Breast epithelium (tissue), 4 donors: ENCODE measurements around the gene LY6G5B. TPM values are rescaled to one million over a fixed set of nuclear protein-coding genes. Genes with fewer than 3 reads are reported as not detected.
A peak's percentile ranks its signal among the peaks of the same experiment; 100 is the strongest.

Experiments used
- DNase-seq, 2 donors: peaks; one replicate each; pipeline ENCODE4 v3.0.0-alpha.2; 2019; ENCODE audit warnings: low spot score in 2 of 2
- H3K27ac ChIP-seq, 2 donors: fragments of 200-600 bp; sonication (generic) in 1 of 2; one replicate each; pipeline ENCODE4 v1.5.1; 2016 to 2019; ENCODE audit warnings: mild to moderate bottlenecking in 1 of 2
- H3K27me3 ChIP-seq, 2 donors: fragments of 200-600 bp; sonication (generic) in 1 of 2; one replicate each; pipeline versions ENCODE4 v1.5.1 to v1.6.0; 2017 to 2019; ENCODE audit warnings: control low read depth in 1 of 2, mild to moderate bottlenecking in 1 of 2
- H3K36me3 ChIP-seq: fragments of 200-600 bp; one replicate; pipeline ENCODE4 v1.5.1; 2019
- H3K4me1 ChIP-seq, 2 donors: fragments of 200-600 bp; sonication (generic); one replicate each; pipeline ENCODE4 v1.5.1; 2016 to 2019; ENCODE audit warnings: control low read depth in 1 of 2
- H3K4me3 ChIP-seq, 3 donors: fragments of 200-600 bp; sonication (generic); 1 replicate in 2 of 3; 2 replicates in 1 of 3; pipeline ENCODE4 v1.5.1; 2016 to 2019; ENCODE audit warnings: mild to moderate bottlenecking in 3 of 3, moderate library complexity in 2 of 3
- H3K9me3 ChIP-seq, 2 donors: fragments of 200-600 bp; sonication (generic) in 1 of 2; one replicate each; pipeline ENCODE4 v1.5.1; 2016 to 2019; ENCODE audit warnings: control low read depth in 1 of 2
- CTCF ChIP-seq, 3 donors: fragments of 450-650 bp; IDR thresholded peaks; one replicate each; pipeline ENCODE4 v1.5.1; 2016 to 2017; ENCODE audit warnings: antibody characterized with exemption in 3 of 3, mild to moderate bottlenecking in 3 of 3, moderate library complexity in 3 of 3
- POLR2A ChIP-seq: fragments of 450-650 bp; IDR thresholded peaks from one replicate; pipeline ENCODE4 v1.6.1; 2016; ENCODE audit warnings: antibody characterized with exemption, mild to moderate bottlenecking, moderate library complexity
- POLR2AphosphoS5 ChIP-seq, 3 donors: sonication (generic); formaldehyde crosslinking; IDR thresholded peaks; one replicate each; pipeline ENCODE4 v1.6.1; 2017; ENCODE audit warnings: antibody characterized with exemption in 3 of 3
- intact Hi-C: fragments of 100-400 bp; cut with DNase I; formaldehyde crosslinking; loops from one replicate; pipeline ENCODE4 v1.15.1; 2023; ENCODE audit warnings: low total_unique reads
- total RNA-seq, 3 donors: library from RNA; depleted of rRNA; stranded (reverse); fragments of >200 nt; gene quantifications; one replicate each; pipeline ENCODE4 v1.1.0, GENCODE V29; 2016

LY6G5B gene
- total RNA-seq, 3 donors from 2014 or later: 6.2 to 12.7 (median 8.5) TPM

- intact Hi-C loops: no loop called here
- H3K36me3 ChIP-seq: peaks cover 28% of the 10 kb centered on the region
- no peaks in the 10 kb centered on the region for H3K27me3 ChIP-seq
- no peaks in the 10 kb centered on the region for H3K4me1 ChIP-seq
- no peak for TF ChIP-seq POLR2AphosphoS5 (IDR thresholded peaks at IDR 0.05)
- no peak for TF ChIP-seq CTCF (IDR thresholded peaks at IDR 0.05)
- TF ChIP-seq POLR2A: no peak
- no peak overlapping the region for H3K27ac ChIP-seq
- no peaks in the 10 kb centered on the region for H3K9me3 ChIP-seq
- DNase-seq: no peak
- H3K4me3 ChIP-seq: no peak overlapping the region
Observed at GRCh38 chr6:31630177-31630934, 39.4 kb upstream of the LY6G5B start.

- intact Hi-C loops: no loop called here
- Histone ChIP-seq H3K4me3 (no peak overlapping the region), H3K36me3 (peaks cover 25% of the 10 kb centered on the region)
Observed at GRCh38 chr6:31631209-31631608, 38.6 kb upstream of the LY6G5B start.

GRCh38 chr6:31631681-31632278 is 38.0 kb upstream of the LY6G5B start:
- Histone ChIP-seq H3K27ac (peak overlapping the region in 1 of 2 donors; percentile 55), H3K4me1 (no peaks in the 10 kb centered on the region), H3K27me3 (no peaks in the 10 kb centered on the region), H3K9me3 (no peaks in the 10 kb centered on the region), H3K4me3 (no peak overlapping the region), H3K36me3 (peaks cover 28% of the 10 kb centered on the region)
- TF ChIP-seq POLR2AphosphoS5 (IDR thresholded peaks at IDR 0.05): no peak
- no peak for TF ChIP-seq CTCF (IDR thresholded peaks at IDR 0.05)
- TF ChIP-seq POLR2A: no peak
- intact Hi-C loops: no loop called here
- no peak for DNase-seq

More at GRCh38 chr6:31631209-31631608, 38.6 kb upstream of the LY6G5B start:
- Histone ChIP-seq H3K9me3 (no peaks in the 10 kb centered on the region), H3K27ac (no peak overlapping the region), H3K27me3 (no peaks in the 10 kb centered on the region), H3K4me1 (no peaks in the 10 kb centered on the region)
- no peak for DNase-seq
- TF ChIP-seq POLR2AphosphoS5 (IDR thresholded peaks at IDR 0.05): no peak
- no peak for TF ChIP-seq CTCF (IDR thresholded peaks at IDR 0.05)
- TF ChIP-seq POLR2A: no peak

GRCh38 chr6:31632279-31632946 is 37.4 kb upstream of the LY6G5B start:
- intact Hi-C loops: no loop called here
- Histone ChIP-seq H3K4me1 (no peaks in the 10 kb centered on the region), H3K27me3 (no peaks in the 10 kb centered on the region), H3K4me3 (no peak overlapping the region), H3K9me3 (no peaks in the 10 kb centered on the region), H3K27ac (peak overlapping the region; percentile 55 to 61), H3K36me3 (peaks cover 23% of the 10 kb centered on the region)
- TF ChIP-seq CTCF (IDR thresholded peaks at IDR 0.05) (no peak), POLR2A (no peak), POLR2AphosphoS5 (IDR thresholded peaks at IDR 0.05) (no peak)
- DNase-seq: no peak

- Histone ChIP-seq H3K36me3 (peaks cover 13% of the 10 kb centered on the region), H3K27ac (peak overlapping the region in 1 of 2 donors; percentile 55), H3K9me3 (no peaks in the 10 kb centered on the region), H3K4me1 (no peaks in the 10 kb centered on the region), H3K27me3 (no peaks in the 10 kb centered on the region), H3K4me3 (no peak overlapping the region)
- TF ChIP-seq POLR2AphosphoS5 (IDR thresholded peaks at IDR 0.05) (no peak), POLR2A (no peak), CTCF (IDR thresholded peaks at IDR 0.05) (no peak)
- intact Hi-C loops: no loop called here
- no peak for DNase-seq
Observed at GRCh38 chr6:31633447-31633846, 36.3 kb upstream of the LY6G5B start.
